AG04449 (cell line): ENCODE measurements around the gene CEP192.

ENCODE experiments used
- CTCF ChIA-PET: fragments of 350-600 bp; formaldehyde crosslinking; extraction: SDS; loops from one replicate; lab custom pipeline; 2021; ENCODE audit warnings: antibody characterized with exemption; lab: Yijun Ruan, JAX
- POLR2A ChIA-PET: fragments of 400-600, 350-600 bp; formaldehyde crosslinking; extraction: SDS; loops from one replicate; lab custom pipeline; 2020; ENCODE audit warnings: antibody characterized with exemption, inconsistent platforms; lab: Yijun Ruan, JAX
- DNase-seq: peaks from one replicate; pipeline ENCODE4 v3.0.0-alpha.2; 2010; ENCODE audit warnings: low read depth, low spot score
- H3K4me3 ChIP-seq: 2 replicates; pipeline ENCODE4 v1.5.1; 2011; ENCODE audit warnings: low read depth, mild to moderate bottlenecking, control low read depth, low read length
- TF ChIP-seq, protein P1 (sequence below): IDR thresholded peaks from one replicate; pipeline ENCODE4 v1.5.1; 2011; ENCODE audit warnings: mild to moderate bottlenecking, moderate library complexity, low read length, control low read depth, inconsistent platforms; ENCODE audit not compliant: insufficient read depth; ENCODE audit errors: missing control alignments

CEP192 gene

DNA sequence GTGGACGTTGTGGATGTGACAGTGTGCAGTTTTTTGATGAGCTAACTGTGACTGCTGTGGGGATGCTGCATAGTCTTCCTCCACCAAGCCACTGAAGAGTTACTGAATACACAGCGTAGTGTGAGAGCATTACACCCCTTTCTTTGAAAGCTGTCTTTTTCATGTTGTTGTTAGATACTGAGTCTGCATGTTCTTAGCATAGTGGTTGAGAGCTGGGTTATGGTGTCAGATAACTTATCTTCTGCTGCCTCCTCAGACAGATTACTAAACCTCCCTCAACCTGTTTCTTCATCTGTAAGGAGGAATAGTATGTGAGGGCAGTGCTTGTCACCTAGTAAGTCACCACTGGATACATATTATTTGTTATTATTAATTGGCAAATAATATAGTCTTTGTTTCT, 63.2 kb downstream of the CEP192 start:
- TF ChIP-seq, protein P1, sequence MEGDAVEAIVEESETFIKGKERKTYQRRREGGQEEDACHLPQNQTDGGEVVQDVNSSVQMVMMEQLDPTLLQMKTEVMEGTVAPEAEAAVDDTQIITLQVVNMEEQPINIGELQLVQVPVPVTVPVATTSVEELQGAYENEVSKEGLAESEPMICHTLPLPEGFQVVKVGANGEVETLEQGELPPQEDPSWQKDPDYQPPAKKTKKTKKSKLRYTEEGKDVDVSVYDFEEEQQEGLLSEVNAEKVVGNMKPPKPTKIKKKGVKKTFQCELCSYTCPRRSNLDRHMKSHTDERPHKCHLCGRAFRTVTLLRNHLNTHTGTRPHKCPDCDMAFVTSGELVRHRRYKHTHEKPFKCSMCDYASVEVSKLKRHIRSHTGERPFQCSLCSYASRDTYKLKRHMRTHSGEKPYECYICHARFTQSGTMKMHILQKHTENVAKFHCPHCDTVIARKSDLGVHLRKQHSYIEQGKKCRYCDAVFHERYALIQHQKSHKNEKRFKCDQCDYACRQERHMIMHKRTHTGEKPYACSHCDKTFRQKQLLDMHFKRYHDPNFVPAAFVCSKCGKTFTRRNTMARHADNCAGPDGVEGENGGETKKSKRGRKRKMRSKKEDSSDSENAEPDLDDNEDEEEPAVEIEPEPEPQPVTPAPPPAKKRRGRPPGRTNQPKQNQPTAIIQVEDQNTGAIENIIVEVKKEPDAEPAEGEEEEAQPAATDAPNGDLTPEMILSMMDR: no peak
- POLR2A ChIA-PET: no interaction called here
- no peak for DNase-seq
- CTCF ChIA-PET: interaction anchor here (0.9 kb wide), 1 partner anchor 49 kb away, joined by 3 read pairs; no protein-coding TSS in a partner anchor
- no peak overlapping the region for H3K4me3 ChIP-seq

DNA sequence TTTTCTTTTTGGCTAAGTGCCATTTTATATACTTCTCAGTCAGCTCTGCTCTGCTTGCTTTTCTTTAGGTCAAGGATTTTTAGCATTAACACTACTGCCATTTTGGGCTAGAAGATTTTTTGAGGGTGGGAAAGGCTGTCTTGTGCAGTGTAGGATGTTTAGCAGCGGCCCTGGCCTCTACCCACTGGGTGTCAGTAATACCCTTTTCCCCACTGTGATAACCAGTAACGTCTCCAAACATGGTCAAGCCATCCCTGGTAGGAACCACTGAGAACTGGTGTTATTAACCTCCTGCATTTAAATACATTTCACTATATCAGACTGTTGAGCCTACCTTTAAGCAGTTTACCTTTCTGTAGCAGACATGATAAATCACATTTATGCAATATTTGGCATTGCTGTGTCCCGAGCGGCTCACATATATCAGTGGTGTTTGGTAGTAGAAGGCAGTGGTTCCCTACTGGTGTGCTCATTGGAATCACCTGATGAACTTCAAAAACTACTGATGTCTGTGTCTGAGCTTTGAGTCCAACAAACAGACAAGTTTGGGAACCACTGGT, 70.5 kb downstream of the CEP192 start:
- ChIA-PET CTCF (interaction anchor here (1.6 kb wide), 1 partner anchor 10 kb away, joined by 4 read pairs; no protein-coding TSS in a partner anchor), POLR2A (no interaction called here)

GRCh38 chr18:13067124-13067523, 76.0 kb downstream of the CEP192 start:
- ChIA-PET POLR2A (no interaction called here), CTCF (no interaction called here)
- H3K4me3 ChIP-seq: no peak overlapping the region
- no peak for DNase-seq
- TF ChIP-seq, protein P1: no peak

More for the DNA sequence above, 70.5 kb downstream of the CEP192 start:
- no peak for DNase-seq
- TF ChIP-seq, protein P1: no peak
- no peak overlapping the region for H3K4me3 ChIP-seq

GRCh38 chr18:13067966-13068365, 76.8 kb downstream of the CEP192 start:
- no peak for DNase-seq
- TF ChIP-seq, protein P1: no peak
- H3K4me3 ChIP-seq: no peak overlapping the region
- ChIA-PET POLR2A (no interaction called here), CTCF (no interaction called here)

DNA sequence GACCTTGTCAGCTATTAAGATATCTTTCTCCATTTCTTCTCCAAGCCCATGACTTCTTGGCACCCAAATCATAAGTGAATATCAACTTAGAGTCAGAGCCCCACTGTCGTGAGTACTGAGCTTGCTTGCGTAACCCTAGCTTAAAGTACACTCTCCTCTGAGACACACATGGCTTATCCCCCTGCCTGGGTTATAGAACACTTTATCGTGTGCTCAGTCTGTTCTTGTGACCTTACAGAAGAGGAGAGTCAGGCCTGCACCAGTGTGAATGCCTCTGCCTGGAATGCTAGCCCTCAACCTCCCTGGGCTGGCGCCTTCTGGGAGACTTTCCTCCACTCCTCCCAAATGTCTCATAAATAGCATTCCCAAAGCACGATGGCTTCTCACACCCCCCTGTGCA, 79.3 kb downstream of the CEP192 start:
- H3K4me3 ChIP-seq: no peak overlapping the region
- TF ChIP-seq, protein P1: no peak
- CTCF ChIA-PET: no interaction called here
- peak; percentile 19 for DNase-seq
- POLR2A ChIA-PET: no interaction called here

DNA sequence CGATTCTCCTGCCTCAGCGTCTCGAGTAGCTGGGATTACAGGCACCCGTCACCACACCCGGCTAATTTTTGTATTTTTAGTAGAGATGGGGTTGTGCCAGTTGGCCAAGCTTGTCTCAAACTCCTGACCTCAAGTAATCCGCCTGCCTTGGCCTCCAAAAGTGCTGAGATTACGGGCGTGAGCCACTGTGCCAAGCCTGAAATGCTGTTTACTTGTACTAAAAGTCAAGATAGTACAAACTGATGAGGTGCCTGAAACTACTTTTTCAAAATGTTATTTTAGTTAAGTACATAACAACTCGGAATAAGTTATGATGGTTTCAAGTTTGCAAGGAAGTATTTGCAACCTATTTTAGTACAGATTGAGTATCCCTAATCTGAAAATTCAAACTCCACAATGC, 85.7 kb downstream of the CEP192 start:
- TF ChIP-seq, protein P1: no peak
- DNase-seq: no peak
- POLR2A ChIA-PET: no interaction called here
- no peak overlapping the region for H3K4me3 ChIP-seq
- CTCF ChIA-PET: no interaction called here
